GM12878 (cell line): ENCODE results near the gene STAT4. TPM values are rescaled to one million over a fixed set of nuclear protein-coding genes. Genes with fewer than 3 reads are reported as not detected.

ENCODE experiments used
- ATAC-seq: fragments of 200-7000 bp; cut with Tn5 transposase; 3 replicates; pipeline ENCODE4 v1.9.1; 2020; ENCODE audit warnings: mild to moderate bottlenecking, moderate library complexity
- BruUV-seq: library from RNA; stranded (reverse); fragments of 400-500 nt; replicated peaks from 2 replicates; lab custom pipeline; 2021; lab: Mats Ljungman, UMichigan
- CTCF ChIA-PET: fragments of 300-600 bp; sonication (Branson Sonifier 250); formaldehyde crosslinking; extraction: SDS; loops from one replicate; lab custom pipeline; 2021; ENCODE audit warnings: inconsistent platforms; lab: Yijun Ruan, JAX
- POLR2A ChIA-PET: fragments of 350-600 bp; formaldehyde crosslinking; extraction: SDS; loops from one replicate; lab custom pipeline; 2021; ENCODE audit warnings: inconsistent platforms; lab: Charles Lee
- RAD21 ChIA-PET: fragments of 300-600 bp; sonication (Branson Sonifier 250); formaldehyde crosslinking; loops from one replicate; lab custom pipeline; 2023; ENCODE audit warnings: antibody characterized with exemption; ENCODE audit not compliant: unreplicated experiment; lab: Charles Lee
- SMC1A ChIA-PET: fragments of 300-600 bp; sonication (Branson Sonifier 250); formaldehyde crosslinking; loops from one replicate; lab custom pipeline; 2023; ENCODE audit not compliant: unreplicated experiment, uncharacterized antibody; lab: Charles Lee
- DNase-seq: peaks from one replicate; pipeline ENCODE4 v3.0.0-alpha.2; 2011; ENCODE audit warnings: low read depth, low spot score
- FAIRE-seq: peaks from 3 replicates; lab custom pipeline; 2011; peaks lifted over from hg19 to GRCh38; lab: Jason Lieb, UNC
- H2AFZ ChIP-seq: 2 replicates; pipeline ENCODE4 v1.6.0; 2011; ENCODE audit warnings: low read depth, low read length, control low read depth; ENCODE audit not compliant: control insufficient read depth
- H3K27ac ChIP-seq: 2 replicates; pipeline ENCODE4 v1.5.1; 2011; ENCODE audit warnings: control low read depth; ENCODE audit not compliant: control insufficient read depth, insufficient read depth
- H3K27me3 ChIP-seq, 2 experiments: replicated peaks in 1 of 2; 2 replicates each; pipeline versions ENCODE4 v1.6.0 to v1.6.1; 2011; ENCODE audit warnings: low read length in 1 of 2; ENCODE audit not compliant: control insufficient read depth in 2 of 2, insufficient read depth in 2 of 2
- H3K36me3 ChIP-seq, 2 experiments: 2 replicates each; pipeline ENCODE4 v1.5.1; 2011; ENCODE audit warnings: low read length in 1 of 2; ENCODE audit not compliant: control insufficient read depth in 2 of 2, insufficient read depth in 2 of 2
- H3K4me1 ChIP-seq: 2 replicates; pipeline ENCODE4 v1.6.1; 2011; ENCODE audit warnings: mild to moderate bottlenecking, low read length, moderate library complexity, mixed read lengths; ENCODE audit not compliant: control insufficient read depth, insufficient read depth
- H3K4me2 ChIP-seq: 2 replicates; pipeline ENCODE4 v1.6.0; 2011; ENCODE audit warnings: control low read depth; ENCODE audit not compliant: control insufficient read depth, insufficient read depth
- H3K4me3 ChIP-seq: fragments of 200-600 bp; sonication (generic); 2 replicates; pipeline ENCODE4 v1.5.1; 2016
- H3K79me2 ChIP-seq: 2 replicates; pipeline ENCODE4 v1.6.0; 2011; ENCODE audit warnings: low read length; ENCODE audit not compliant: control insufficient read depth, insufficient read depth
- H3K9ac ChIP-seq: 2 replicates; pipeline ENCODE4 v1.8.0; 2011; ENCODE audit warnings: low read length, control low read depth, mixed read lengths; ENCODE audit not compliant: control insufficient read depth, insufficient read depth
- H3K9me3 ChIP-seq: replicated peaks from 3 replicates; pipeline ENCODE4 v1.5.1; 2011; ENCODE audit warnings: mild to moderate bottlenecking, low read length; ENCODE audit not compliant: control insufficient read depth, insufficient read depth
- H4K20me1 ChIP-seq: 2 replicates; pipeline ENCODE4 v1.6.0; 2011; ENCODE audit not compliant: control insufficient read depth, insufficient read depth
- ASH2L ChIP-seq: fragments of 300-600, 200-600 bp; sonication (generic); IDR thresholded peaks from 2 replicates; pipeline ENCODE4 v1.6.1; 2017; ENCODE audit warnings: low read depth, mild to moderate bottlenecking, borderline replicate concordance
- ATF7 ChIP-seq: fragments of 450-650 bp; IDR thresholded peaks from 2 replicates; pipeline ENCODE4 v1.6.1; 2016; ENCODE audit warnings: low read depth, mild to moderate bottlenecking
- EED ChIP-seq: sonication (generic); IDR thresholded peaks from 2 replicates; pipeline ENCODE4 v1.6.1; 2016; ENCODE audit warnings: antibody characterized with exemption, low read depth
- HDAC6 ChIP-seq: fragments of 200-600 bp; sonication (generic); IDR thresholded peaks from one replicate; pipeline ENCODE4 v1.8.0; 2017; ENCODE audit warnings: antibody characterized with exemption; ENCODE audit not compliant: unreplicated experiment
- IKZF2 ChIP-seq, 2 experiments: fragments of 450-650 bp; IDR thresholded peaks; 2 replicates each; pipeline ENCODE4 v1.6.1; 2017; ENCODE audit warnings: mild to moderate bottlenecking in 2 of 2, moderate library complexity in 2 of 2
- NFXL1 ChIP-seq: fragments of 450-650 bp; IDR thresholded peaks from 2 replicates; pipeline ENCODE4 v1.6.1; 2017; ENCODE audit warnings: antibody characterized with exemption, mild to moderate bottlenecking, borderline replicate concordance
- PAX5 ChIP-seq: IDR thresholded peaks from 2 replicates; pipeline ENCODE4 v1.6.1; 2011; ENCODE audit warnings: low read depth, low read length, borderline replicate concordance
- RAD51 ChIP-seq: fragments of 450-650 bp; IDR thresholded peaks from 2 replicates; pipeline ENCODE4 v1.6.1; 2016; ENCODE audit warnings: moderate library complexity, mild to moderate bottlenecking, inconsistent platforms
- RUNX3 ChIP-seq: IDR thresholded peaks from 2 replicates; pipeline ENCODE4 v1.6.1; 2012; ENCODE audit warnings: low read length, inconsistent platforms
- SIN3A ChIP-seq: IDR thresholded peaks from 2 replicates; pipeline ENCODE4 v1.6.1; 2012; ENCODE audit warnings: low read depth, low read length, improper control_type of control experiment
- SPI1 ChIP-seq: IDR thresholded peaks from 2 replicates; pipeline ENCODE4 v1.6.1; 2011; ENCODE audit warnings: low read depth, mild to moderate bottlenecking, low read length, moderate library complexity, borderline replicate concordance; ENCODE audit not compliant: insufficient read depth
- TAF1 ChIP-seq: IDR thresholded peaks from 2 replicates; pipeline ENCODE4 v1.6.1; 2011; ENCODE audit warnings: mild to moderate bottlenecking, low read depth, low read length, borderline replicate concordance
- TBL1XR1 ChIP-seq: IDR thresholded peaks from 2 replicates; pipeline ENCODE4 v1.6.1; 2012; ENCODE audit warnings: low read depth, low read length, improper control_type of control experiment
- WRNIP1 ChIP-seq: IDR thresholded peaks from 2 replicates; pipeline ENCODE4 v1.6.1; 2011; ENCODE audit warnings: low read depth, low read length, improper control_type of control experiment, borderline replicate concordance
- ZBED1 ChIP-seq: IDR thresholded peaks from 2 replicates; pipeline ENCODE4 v1.6.1; 2016; ENCODE audit warnings: borderline replicate concordance
- ZNF217 ChIP-seq: fragments of 450-650 bp; IDR thresholded peaks from 2 replicates; pipeline ENCODE4 v1.6.1; 2017; ENCODE audit warnings: antibody characterized with exemption, mild to moderate bottlenecking
- WGBS: methylation state at CpG from one replicate; pipeline ENCODE4 v1.1.6; 2016; ENCODE audit warnings: low lambda C conversion rate; ENCODE audit not compliant: insufficient replicate concordance, insufficient coverage; ENCODE audit errors: missing lambda C conversion rate; 5-methylcytosine and 5-hydroxymethylcytosine counted together
- in situ Hi-C: fragments of 300-500 bp; cut with MboI; formaldehyde crosslinking; loops from 9 replicates; pipeline ENCODE4 v1.14.3; 2018; ENCODE audit warnings: mixed read lengths
- intact Hi-C: fragments of 100-400 bp; cut with micrococcal nuclease; formaldehyde crosslinking; loops from one replicate; pipeline ENCODE4 v1.14.2; 2022; ENCODE audit not compliant: unreplicated experiment
- polyA plus RNA-seq, 11 experiments: library from polyadenylated mRNA; depleted of rRNA in 4 of 11; unstranded in 6 of 11; stranded (reverse) in 5 of 11; fragments of >200 nt; fragmentation: Nextera tagmentation in 4 of 11; fragmentation: Illumina TruSeq in 1 of 11; extraction: Ambion mirVana in 4 of 11; extraction: Trizol in 1 of 11; gene quantifications; 1 replicate in 1 of 11; 2 replicates in 10 of 11; pipeline versions ENCODE4 v1.2.1 to v1.2.3, GENCODE V29; 2011 to 2016; ENCODE audit warnings: inconsistent platforms in 2 of 11, missing spikeins in 2 of 11, low read depth in 1 of 11
- total RNA-seq, 4 experiments: library from RNA; depleted of rRNA in 3 of 4; stranded (reverse); fragments of >200 nt in 3 of 4; fragmentation: Illumina TruSeq in 1 of 4; extraction: Trizol in 1 of 4; gene quantifications; 2 replicates each; pipeline versions ENCODE4 v1.2.1 to v1.2.3, GENCODE V29; 2013 to 2021
- TF ChIP-seq, protein P1 (sequence below): fragments of 450-650 bp; IDR thresholded peaks from 2 replicates; pipeline ENCODE4 v1.6.1; 2018; ENCODE audit warnings: borderline replicate concordance, mild to moderate bottlenecking; ENCODE audit not compliant: partially characterized antibody
- TF ChIP-seq, protein P2 (sequence below): IDR thresholded peaks from 2 replicates; pipeline ENCODE4 v1.6.1; 2011; ENCODE audit warnings: mild to moderate bottlenecking, low read depth, low read length, moderate library complexity; ENCODE audit not compliant: insufficient replicate concordance
- TF ChIP-seq, protein P3 (sequence below): fragments of 450-650 bp; formaldehyde crosslinking; IDR thresholded peaks from 2 replicates; pipeline ENCODE4 v1.4.0; 2022; ENCODE audit warnings: mild to moderate bottlenecking, moderate library complexity

STAT4 gene
- total and polyA plus RNA-seq, 10 of the 15 experiments (the other 5 are each of a cell fraction or from before 2014, with no cell fraction given): 3.1 to 9.3 (median 7.1) TPM

DNA sequence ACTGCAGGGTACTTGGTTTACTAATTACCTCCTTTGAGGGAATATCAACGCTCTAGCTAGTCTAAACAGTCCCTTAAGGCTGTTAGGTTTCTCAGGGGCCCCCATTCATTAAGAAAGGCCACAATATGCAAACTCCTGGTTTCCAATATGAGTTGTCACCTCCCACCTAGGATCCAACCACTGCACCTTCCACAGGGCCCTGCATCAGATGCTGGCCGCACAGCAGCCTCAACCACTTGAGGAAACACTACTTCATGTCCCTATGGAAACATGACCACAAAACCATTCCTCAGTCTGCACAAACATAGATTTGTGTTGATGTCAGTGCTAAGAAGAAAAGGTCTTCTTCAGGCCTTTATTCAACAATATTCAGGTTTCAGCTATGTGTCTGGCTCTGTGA lies 40.9 kb downstream of the STAT4 start:
- RAD21 ChIA-PET: interaction anchor here (1.0 to 1.5 kb wide), 4 partner anchors 41 to 60 kb away, joined by 3 to 4 read pairs (median 3); partner anchors contain the start of gene STAT4
- SMC1A ChIA-PET: interaction anchor here (0.8 to 5.4 kb wide), 4 partner anchors 13 to 59 kb away, joined by 3 to 33 read pairs (median 7); no protein-coding TSS in a partner anchor
- no peak for FAIRE-seq
- no TSS peak for BruUV-seq
- no peak overlapping the region for H3K9ac ChIP-seq
- H3K27me3 ChIP-seq: no peaks in the 10 kb centered on the region; a peak in 1 of 4 replicates
- no peak overlapping the region for H3K4me3 ChIP-seq
- POLR2A ChIA-PET: interaction anchor here (0.9 kb wide), 1 partner anchor 98 kb away, joined by 5 read pairs; no protein-coding TSS in a partner anchor
- DNase-seq: no peak
- H3K79me2 ChIP-seq: no peaks in the 10 kb centered on the region
- CTCF ChIA-PET: interaction anchor here (0.8 to 1.6 kb wide), 3 partner anchors 45 to 106 kb away, joined by 3 to 9 read pairs (median 6); no protein-coding TSS in a partner anchor
- in situ Hi-C loops (no loop called here), intact Hi-C loops (no loop called here)
- H4K20me1 ChIP-seq: no peaks in the 10 kb centered on the region
- peak; percentile 53 for ATAC-seq
- H3K4me1 ChIP-seq: peaks cover 25% of the 10 kb centered on the region
- H3K4me2 ChIP-seq: no peak overlapping the region
- 47% methylated on average over 2 of the region's 2 CpGs for WGBS
- no peak overlapping the region for H2AFZ ChIP-seq
- H3K36me3 ChIP-seq: no peaks in the 10 kb centered on the region
- H3K9me3 ChIP-seq: no peaks in the 10 kb centered on the region; the same call in 2 of the 3 replicates
- no peak overlapping the region for H3K27ac ChIP-seq
- TF ChIP-seq, protein P1, sequence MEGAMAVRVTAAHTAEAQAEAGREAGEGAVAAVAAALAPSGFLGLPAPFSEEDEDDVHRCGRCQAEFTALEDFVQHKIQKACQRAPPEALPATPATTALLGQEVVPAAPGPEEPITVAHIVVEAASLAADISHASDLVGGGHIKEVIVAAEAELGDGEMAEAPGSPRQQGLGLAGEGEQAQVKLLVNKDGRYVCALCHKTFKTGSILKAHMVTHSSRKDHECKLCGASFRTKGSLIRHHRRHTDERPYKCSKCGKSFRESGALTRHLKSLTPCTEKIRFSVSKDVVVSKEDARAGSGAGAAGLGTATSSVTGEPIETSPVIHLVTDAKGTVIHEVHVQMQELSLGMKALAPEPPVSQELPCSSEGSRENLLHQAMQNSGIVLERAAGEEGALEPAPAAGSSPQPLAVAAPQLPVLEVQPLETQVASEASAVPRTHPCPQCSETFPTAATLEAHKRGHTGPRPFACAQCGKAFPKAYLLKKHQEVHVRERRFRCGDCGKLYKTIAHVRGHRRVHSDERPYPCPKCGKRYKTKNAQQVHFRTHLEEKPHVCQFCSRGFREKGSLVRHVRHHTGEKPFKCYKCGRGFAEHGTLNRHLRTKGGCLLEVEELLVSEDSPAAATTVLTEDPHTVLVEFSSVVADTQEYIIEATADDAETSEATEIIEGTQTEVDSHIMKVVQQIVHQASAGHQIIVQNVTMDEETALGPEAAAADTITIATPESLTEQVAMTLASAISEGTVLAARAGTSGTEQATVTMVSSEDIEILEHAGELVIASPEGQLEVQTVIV: no peak
- TF ChIP-seq SIN3A (no peak), ZBED1 (no peak), SPI1 (no peak), NFXL1 (no peak), RUNX3 (peak; percentile 86), ZNF217 (no peak), HDAC6 (no peak), IKZF2 (IDR thresholded peaks at IDR 0.05) (peak in 1 of 2 experiments; percentile 33; a peak in 1 of 4 replicates), TBL1XR1 (no peak), ASH2L (no peak), EED (peak; percentile 70), PAX5 (no peak), TAF1 (no peak), RAD51 (no peak), ATF7 (0 out of 2 replicates have a peak, but pooled peaks have one; percentile 18), WRNIP1 (no peak)
- TF ChIP-seq, protein P2, sequence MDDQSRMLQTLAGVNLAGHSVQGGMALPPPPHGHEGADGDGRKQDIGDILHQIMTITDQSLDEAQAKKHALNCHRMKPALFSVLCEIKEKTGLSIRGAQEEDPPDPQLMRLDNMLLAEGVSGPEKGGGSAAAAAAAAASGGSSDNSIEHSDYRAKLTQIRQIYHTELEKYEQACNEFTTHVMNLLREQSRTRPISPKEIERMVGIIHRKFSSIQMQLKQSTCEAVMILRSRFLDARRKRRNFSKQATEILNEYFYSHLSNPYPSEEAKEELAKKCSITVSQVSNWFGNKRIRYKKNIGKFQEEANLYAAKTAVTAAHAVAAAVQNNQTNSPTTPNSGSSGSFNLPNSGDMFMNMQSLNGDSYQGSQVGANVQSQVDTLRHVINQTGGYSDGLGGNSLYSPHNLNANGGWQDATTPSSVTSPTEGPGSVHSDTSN: no peak
- TF ChIP-seq, protein P3, sequence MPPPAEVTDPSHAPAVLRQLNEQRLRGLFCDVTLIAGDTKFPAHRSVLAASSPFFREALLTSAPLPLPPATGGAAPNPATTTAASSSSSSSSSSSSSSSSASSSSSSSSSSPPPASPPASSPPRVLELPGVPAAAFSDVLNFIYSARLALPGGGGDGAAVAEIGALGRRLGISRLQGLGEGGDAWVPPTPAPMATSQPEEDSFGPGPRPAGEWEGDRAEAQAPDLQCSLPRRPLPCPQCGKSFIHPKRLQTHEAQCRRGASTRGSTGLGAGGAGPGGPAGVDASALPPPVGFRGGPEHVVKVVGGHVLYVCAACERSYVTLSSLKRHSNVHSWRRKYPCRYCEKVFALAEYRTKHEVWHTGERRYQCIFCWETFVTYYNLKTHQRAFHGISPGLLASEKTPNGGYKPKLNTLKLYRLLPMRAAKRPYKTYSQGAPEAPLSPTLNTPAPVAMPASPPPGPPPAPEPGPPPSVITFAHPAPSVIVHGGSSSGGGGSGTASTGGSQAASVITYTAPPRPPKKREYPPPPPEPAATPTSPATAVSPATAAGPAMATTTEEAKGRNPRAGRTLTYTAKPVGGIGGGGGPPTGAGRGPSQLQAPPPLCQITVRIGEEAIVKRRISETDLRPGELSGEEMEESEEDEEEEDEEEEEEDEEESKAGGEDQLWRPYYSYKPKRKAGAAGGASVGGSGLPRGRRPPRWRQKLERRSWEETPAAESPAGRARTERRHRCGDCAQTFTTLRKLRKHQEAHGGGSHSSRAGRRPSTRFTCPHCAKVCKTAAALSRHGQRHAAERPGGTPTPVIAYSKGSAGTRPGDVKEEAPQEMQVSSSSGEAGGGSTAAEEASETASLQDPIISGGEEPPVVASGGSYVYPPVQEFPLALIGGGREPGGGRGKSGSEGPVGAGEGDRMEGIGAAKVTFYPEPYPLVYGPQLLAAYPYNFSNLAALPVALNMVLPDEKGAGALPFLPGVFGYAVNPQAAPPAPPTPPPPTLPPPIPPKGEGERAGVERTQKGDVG (CRISPR knock-in tag): no peak
